NB4 (cell line): Measurements from ENCODE around the gene HEXIM1.

ENCODE experiments used
- CTCF ChIP-seq: IDR thresholded peaks from one replicate; pipeline ENCODE4 v1.5.1; 2012; ENCODE audit warnings: low read depth, low read length
- POLR2A ChIP-seq: IDR thresholded peaks from 2 replicates; pipeline ENCODE4 v1.6.1; 2011; ENCODE audit warnings: mild to moderate bottlenecking; ENCODE audit not compliant: insufficient read length; ENCODE audit errors: extremely low read depth

GRCh38 chr17:45104497-45104896, 43.8 kb upstream of the HEXIM1 start:
- TF ChIP-seq CTCF: no peak
- TF ChIP-seq POLR2A: no peak
